HepG2 (cell line): Measurements from ENCODE around the gene ODC1. TPM values are rescaled to one million over a fixed set of nuclear protein-coding genes. Genes with fewer than 3 reads are reported as not detected.

ENCODE experiments used
- BCL6 ChIP-seq: IDR thresholded peaks from 2 replicates; pipeline ENCODE4 v1.6.1; 2016; ENCODE audit warnings: missing genetic modification reagents, missing compliant biosample characterization
- CHD4 ChIP-seq: fragments of 200-600 bp; sonication (generic); IDR thresholded peaks from 2 replicates; pipeline ENCODE4 v1.7.0; 2017; ENCODE audit warnings: mild to moderate bottlenecking, low read length, borderline replicate concordance
- CREM ChIP-seq, 2 experiments: sonication (generic) in 1 of 2; formaldehyde crosslinking in 1 of 2; IDR thresholded peaks; 2 replicates each; pipeline versions ENCODE4 v1.4.0 to v1.6.1; 2016 to 2020; ENCODE audit warnings: antibody characterized with exemption in 1 of 2, mild to moderate bottlenecking in 1 of 2, missing genetic modification reagents in 1 of 2
- KDM5A ChIP-seq: fragments of 200-600 bp; sonication (generic); IDR thresholded peaks from 2 replicates; pipeline ENCODE4 v1.7.0; 2018; ENCODE audit warnings: antibody characterized with exemption, mild to moderate bottlenecking, low read length, borderline replicate concordance
- MED1 ChIP-seq: sonication (generic); formaldehyde crosslinking; IDR thresholded peaks from 2 replicates; pipeline ENCODE4 v1.4.0; 2020; ENCODE audit warnings: missing genetic modification reagents
- PATZ1 ChIP-seq: sonication (generic); formaldehyde crosslinking; IDR thresholded peaks from 2 replicates; pipeline ENCODE4 v1.4.0; 2020; ENCODE audit warnings: missing genetic modification reagents
- PCBP2 ChIP-seq: fragments of 200-400 bp; formaldehyde crosslinking; optimal IDR thresholded peaks from 2 replicates; pipeline ENCODE3; 2018; ENCODE audit warnings: low read length, low read depth; ENCODE audit not compliant: poor library complexity, severe bottlenecking
- PHF5A ChIP-seq: IDR thresholded peaks from one replicate; pipeline ENCODE4 v1.6.1; 2018; ENCODE audit warnings: low read depth, missing genetic modification reagents; ENCODE audit not compliant: unreplicated experiment
- RBM39 ChIP-seq: fragments of 200-400 bp; formaldehyde crosslinking; IDR thresholded peaks from one replicate; pipeline ENCODE4 v1.6.1; 2018; ENCODE audit warnings: antibody characterized with exemption, mild to moderate bottlenecking, low read depth, low read length; ENCODE audit not compliant: poor library complexity, severe bottlenecking
- RELA ChIP-seq: sonication (generic); formaldehyde crosslinking; IDR thresholded peaks from 2 replicates; pipeline ENCODE4 v1.4.0; 2020; ENCODE audit warnings: missing genetic modification reagents
- TAF15 ChIP-seq: fragments of 200-400 bp; formaldehyde crosslinking; IDR thresholded peaks from one replicate; pipeline ENCODE4 v1.6.1; 2018; ENCODE audit warnings: mild to moderate bottlenecking, low read depth, low read length; ENCODE audit not compliant: poor library complexity, severe bottlenecking
- YEATS2 ChIP-seq: sonication (generic); formaldehyde crosslinking; IDR thresholded peaks from 2 replicates; pipeline ENCODE4 v1.4.0; 2020; ENCODE audit warnings: missing genetic modification reagents, borderline replicate concordance
- ZNF3 ChIP-seq: IDR thresholded peaks from 2 replicates; pipeline ENCODE4 v1.7.0; 2017; ENCODE audit warnings: inconsistent platforms
- ZNF598 ChIP-seq: sonication (generic); formaldehyde crosslinking; IDR thresholded peaks from 2 replicates; pipeline ENCODE4 v1.5.1; 2020; ENCODE audit warnings: mild to moderate bottlenecking, missing genetic modification reagents, borderline replicate concordance
- ZNF619 ChIP-seq: sonication (generic); formaldehyde crosslinking; IDR thresholded peaks from 2 replicates; pipeline ENCODE4 v1.4.0; 2020; ENCODE audit warnings: mild to moderate bottlenecking, missing genetic modification reagents
- ZNF75D ChIP-seq: sonication (generic); formaldehyde crosslinking; IDR thresholded peaks from 2 replicates; pipeline ENCODE4 v1.8.1; 2023; ENCODE audit warnings: missing genetic modification reagents, mild to moderate bottlenecking, borderline replicate concordance
- polyA plus RNA-seq, 8 experiments: library from polyadenylated mRNA; depleted of rRNA in 3 of 8; stranded (reverse) in 7 of 8; unstranded in 1 of 8; fragments of >200 nt; fragmentation: Illumina TruSeq in 4 of 8; extraction: Trizol in 4 of 8; gene quantifications; 2 replicates each; pipeline versions ENCODE4 v1.2.1 to v1.2.3, GENCODE V29; 2011 to 2016; ENCODE audit warnings: low read depth in 4 of 8, missing spikeins in 1 of 8, mixed read lengths in 1 of 8; ENCODE audit not compliant: insufficient read depth in 1 of 8
- total RNA-seq, 5 experiments: library from RNA; depleted of rRNA; stranded (reverse); fragments of >200 nt; fragmentation: Illumina TruSeq; extraction: Trizol; gene quantifications; 2 replicates each; pipeline ENCODE4 v1.2.3, GENCODE V29; 2016; ENCODE audit warnings: low read depth in 1 of 5
- TF ChIP-seq, protein P1 (sequence below): IDR thresholded peaks from 2 replicates; pipeline ENCODE4 v1.6.1; 2012; ENCODE audit warnings: low read length, improper control_type of control experiment
- TF ChIP-seq, protein P2 (sequence below): sonication (generic); formaldehyde crosslinking; IDR thresholded peaks from 2 replicates; pipeline ENCODE4 v1.5.0; 2020; ENCODE audit warnings: mild to moderate bottlenecking, missing genetic modification reagents, moderate library complexity

Gene ODC1
- total and polyA plus RNA-seq, 2 of the 13 experiments (the other 11 are each of a cell fraction or from before 2014, with no cell fraction given), result 142 to 371 TPM

DNA sequence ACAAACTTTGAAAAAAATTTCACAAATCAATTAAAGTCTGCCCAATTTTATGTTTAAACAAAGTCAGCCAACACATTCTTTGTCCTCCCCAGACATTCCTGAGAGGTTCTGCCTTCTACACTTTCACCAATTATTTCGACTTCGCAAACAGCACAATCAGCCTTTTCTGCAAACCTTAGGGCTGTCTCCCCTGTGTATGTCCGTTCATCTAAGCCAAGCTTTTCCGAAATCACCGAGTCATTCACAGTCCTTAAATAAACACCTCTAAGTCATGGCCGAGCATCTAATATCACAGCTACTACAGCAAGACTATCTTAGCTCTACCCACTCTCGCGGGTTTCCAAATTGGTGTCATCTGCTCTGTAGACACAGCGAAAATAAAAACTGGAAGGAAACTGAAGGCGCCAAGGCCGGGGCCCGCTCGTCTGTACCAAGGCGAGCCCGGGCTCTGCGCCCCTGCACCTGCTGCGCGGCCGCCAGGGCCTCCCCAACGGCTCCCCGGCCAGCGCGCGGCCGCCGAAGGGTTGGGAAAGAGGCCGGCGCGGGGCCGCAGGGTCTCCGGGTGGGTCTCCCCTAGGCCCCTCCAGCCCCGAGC, 730 bp downstream of the ODC1 start (continued):
- TF ChIP-seq, protein P1, sequence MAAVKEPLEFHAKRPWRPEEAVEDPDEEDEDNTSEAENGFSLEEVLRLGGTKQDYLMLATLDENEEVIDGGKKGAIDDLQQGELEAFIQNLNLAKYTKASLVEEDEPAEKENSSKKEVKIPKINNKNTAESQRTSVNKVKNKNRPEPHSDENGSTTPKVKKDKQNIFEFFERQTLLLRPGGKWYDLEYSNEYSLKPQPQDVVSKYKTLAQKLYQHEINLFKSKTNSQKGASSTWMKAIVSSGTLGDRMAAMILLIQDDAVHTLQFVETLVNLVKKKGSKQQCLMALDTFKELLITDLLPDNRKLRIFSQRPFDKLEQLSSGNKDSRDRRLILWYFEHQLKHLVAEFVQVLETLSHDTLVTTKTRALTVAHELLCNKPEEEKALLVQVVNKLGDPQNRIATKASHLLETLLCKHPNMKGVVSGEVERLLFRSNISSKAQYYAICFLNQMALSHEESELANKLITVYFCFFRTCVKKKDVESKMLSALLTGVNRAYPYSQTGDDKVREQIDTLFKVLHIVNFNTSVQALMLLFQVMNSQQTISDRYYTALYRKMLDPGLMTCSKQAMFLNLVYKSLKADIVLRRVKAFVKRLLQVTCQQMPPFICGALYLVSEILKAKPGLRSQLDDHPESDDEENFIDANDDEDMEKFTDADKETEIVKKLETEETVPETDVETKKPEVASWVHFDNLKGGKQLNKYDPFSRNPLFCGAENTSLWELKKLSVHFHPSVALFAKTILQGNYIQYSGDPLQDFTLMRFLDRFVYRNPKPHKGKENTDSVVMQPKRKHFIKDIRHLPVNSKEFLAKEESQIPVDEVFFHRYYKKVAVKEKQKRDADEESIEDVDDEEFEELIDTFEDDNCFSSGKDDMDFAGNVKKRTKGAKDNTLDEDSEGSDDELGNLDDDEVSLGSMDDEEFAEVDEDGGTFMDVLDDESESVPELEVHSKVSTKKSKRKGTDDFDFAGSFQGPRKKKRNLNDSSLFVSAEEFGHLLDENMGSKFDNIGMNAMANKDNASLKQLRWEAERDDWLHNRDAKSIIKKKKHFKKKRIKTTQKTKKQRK, result no peak
- TF ChIP-seq KDM5A (no peak; the same call in 1 of the 2 replicates), YEATS2 (CRISPR knock-in tag) (no peak), PATZ1 (CRISPR knock-in tag) (no peak), CHD4 (no peak), RELA (CRISPR knock-in tag) (no peak), ZNF3 (CRISPR knock-in tag) (no peak), RBM39 (peak; percentile 64), PCBP2 (no peak), ZNF598 (CRISPR knock-in tag) (no peak), BCL6 (CRISPR knock-in tag) (0 out of 2 replicates have a peak, but pooled peaks have one; percentile 9), TAF15 (no peak), PHF5A (CRISPR knock-in tag) (no peak), CREM (IDR thresholded peaks at IDR 0.05) (no peak), CREM (CRISPR knock-in tag; IDR thresholded peaks at IDR 0.05) (no peak), MED1 (CRISPR knock-in tag) (no peak), ZNF75D (0 out of 2 replicates have a peak, but pooled peaks have one; percentile 42), ZNF619 (CRISPR knock-in tag) (0 out of 2 replicates have a peak, but pooled peaks have one; percentile 57)
- TF ChIP-seq, protein P2, sequence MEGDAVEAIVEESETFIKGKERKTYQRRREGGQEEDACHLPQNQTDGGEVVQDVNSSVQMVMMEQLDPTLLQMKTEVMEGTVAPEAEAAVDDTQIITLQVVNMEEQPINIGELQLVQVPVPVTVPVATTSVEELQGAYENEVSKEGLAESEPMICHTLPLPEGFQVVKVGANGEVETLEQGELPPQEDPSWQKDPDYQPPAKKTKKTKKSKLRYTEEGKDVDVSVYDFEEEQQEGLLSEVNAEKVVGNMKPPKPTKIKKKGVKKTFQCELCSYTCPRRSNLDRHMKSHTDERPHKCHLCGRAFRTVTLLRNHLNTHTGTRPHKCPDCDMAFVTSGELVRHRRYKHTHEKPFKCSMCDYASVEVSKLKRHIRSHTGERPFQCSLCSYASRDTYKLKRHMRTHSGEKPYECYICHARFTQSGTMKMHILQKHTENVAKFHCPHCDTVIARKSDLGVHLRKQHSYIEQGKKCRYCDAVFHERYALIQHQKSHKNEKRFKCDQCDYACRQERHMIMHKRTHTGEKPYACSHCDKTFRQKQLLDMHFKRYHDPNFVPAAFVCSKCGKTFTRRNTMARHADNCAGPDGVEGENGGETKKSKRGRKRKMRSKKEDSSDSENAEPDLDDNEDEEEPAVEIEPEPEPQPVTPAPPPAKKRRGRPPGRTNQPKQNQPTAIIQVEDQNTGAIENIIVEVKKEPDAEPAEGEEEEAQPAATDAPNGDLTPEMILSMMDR, result peak; percentile 13; the same call in 1 of the 2 replicates
